HepG2 (cell line): ENCODE measurements around the gene MBNL3. TPM values are rescaled to one million over a fixed set of nuclear protein-coding genes. Genes with fewer than 3 reads are reported as not detected.

Experiments
- BRD4 ChIP-seq: sonication (generic); formaldehyde crosslinking; IDR thresholded peaks from 2 replicates; pipeline ENCODE4 v1.4.0; 2020; ENCODE audit warnings: missing genetic modification reagents
- CBFB ChIP-seq: sonication (generic); formaldehyde crosslinking; IDR thresholded peaks from 2 replicates; pipeline ENCODE4 v1.4.0; 2020; ENCODE audit warnings: missing genetic modification reagents
- CTCF ChIP-seq: sonication (generic); formaldehyde crosslinking; IDR thresholded peaks from 2 replicates; pipeline ENCODE4 v1.5.0; 2020; ENCODE audit warnings: mild to moderate bottlenecking, missing genetic modification reagents, moderate library complexity
- GABPA ChIP-seq, 2 experiments: IDR thresholded peaks; 2 replicates each; pipeline ENCODE4 v1.6.1; 2011 to 2016; ENCODE audit warnings: low read depth in 2 of 2, low read length in 1 of 2, missing biosample characterization in 1 of 2, missing genetic modification characterization in 1 of 2
- ISL2 ChIP-seq: sonication (generic); formaldehyde crosslinking; IDR thresholded peaks from 2 replicates; pipeline ENCODE4 v1.5.0; 2020; ENCODE audit warnings: missing genetic modification reagents
- KIAA2018 ChIP-seq: sonication (generic); formaldehyde crosslinking; IDR thresholded peaks from 2 replicates; pipeline ENCODE4 v1.5.0; 2020; ENCODE audit warnings: mild to moderate bottlenecking, missing genetic modification reagents, borderline replicate concordance
- ONECUT2 ChIP-seq: sonication (generic); formaldehyde crosslinking; IDR thresholded peaks from 2 replicates; pipeline ENCODE4 v1.4.0; 2020; ENCODE audit warnings: missing genetic modification reagents
- ZFP36L1 ChIP-seq: sonication (generic); formaldehyde crosslinking; IDR thresholded peaks from 2 replicates; pipeline ENCODE4 v1.8.0; 2022; ENCODE audit warnings: mild to moderate bottlenecking, missing genetic modification reagents, moderate library complexity
- ZNF256 ChIP-seq: sonication (generic); formaldehyde crosslinking; conservative IDR thresholded peaks from 2 replicates; pipeline ENCODE4 v1.4.0; 2020; ENCODE audit warnings: missing genetic modification reagents
- polyA plus RNA-seq, 8 experiments: library from polyadenylated mRNA; depleted of rRNA in 3 of 8; stranded (reverse) in 7 of 8; unstranded in 1 of 8; fragments of >200 nt; fragmentation: Illumina TruSeq in 4 of 8; extraction: Trizol in 4 of 8; gene quantifications; 2 replicates each; pipeline versions ENCODE4 v1.2.1 to v1.2.3, GENCODE V29; 2011 to 2016; ENCODE audit warnings: low read depth in 4 of 8, missing spikeins in 1 of 8, mixed read lengths in 1 of 8; ENCODE audit not compliant: insufficient read depth in 1 of 8
- total RNA-seq, 5 experiments: library from RNA; depleted of rRNA; stranded (reverse); fragments of >200 nt; fragmentation: Illumina TruSeq; extraction: Trizol; gene quantifications; 2 replicates each; pipeline ENCODE4 v1.2.3, GENCODE V29; 2016; ENCODE audit warnings: low read depth in 1 of 5
- TF ChIP-seq, protein P1 (sequence below): IDR thresholded peaks from 2 replicates; pipeline ENCODE4 v1.4.0; 2020; ENCODE audit warnings: mild to moderate bottlenecking, missing genetic modification reagents
- TF ChIP-seq, protein P2 (sequence below): sonication (generic); formaldehyde crosslinking; IDR thresholded peaks from 2 replicates; pipeline ENCODE4 v1.4.0; 2020; ENCODE audit warnings: missing genetic modification reagents, low read depth, mild to moderate bottlenecking, borderline replicate concordance
- TF ChIP-seq, protein P3 (sequence below): sonication (generic); formaldehyde crosslinking; IDR thresholded peaks from 2 replicates; pipeline ENCODE4 v1.4.0; 2020; ENCODE audit warnings: mild to moderate bottlenecking, missing genetic modification reagents

Gene MBNL3
- total and polyA plus RNA-seq, 2 of the 13 experiments (the other 11 are each of a cell fraction or from before 2014, with no cell fraction given): 155 to 257 TPM

GRCh38 chrX:132480581-132481203, 8.1 kb downstream of the MBNL3 start (continued):
- TF ChIP-seq CTCF (CRISPR knock-in tag) (no peak), BRD4 (CRISPR knock-in tag) (no peak), ISL2 (CRISPR knock-in tag) (no peak), ZNF256 (CRISPR knock-in tag) (no peak), ONECUT2 (CRISPR knock-in tag) (no peak), KIAA2018 (CRISPR knock-in tag) (no peak), GABPA (IDR thresholded peaks at IDR 0.05; ENCODE audit: low read depth, low read length) (no peak), GABPA (CRISPR knock-in tag; IDR thresholded peaks at IDR 0.05; ENCODE audit: low read depth) (0 out of 2 replicates have a peak, but pooled peaks have one; percentile 44), ZFP36L1 (CRISPR knock-in tag) (no peak), CBFB (0 out of 2 replicates have a peak, but pooled peaks have one; percentile 49)
- TF ChIP-seq, protein P1, sequence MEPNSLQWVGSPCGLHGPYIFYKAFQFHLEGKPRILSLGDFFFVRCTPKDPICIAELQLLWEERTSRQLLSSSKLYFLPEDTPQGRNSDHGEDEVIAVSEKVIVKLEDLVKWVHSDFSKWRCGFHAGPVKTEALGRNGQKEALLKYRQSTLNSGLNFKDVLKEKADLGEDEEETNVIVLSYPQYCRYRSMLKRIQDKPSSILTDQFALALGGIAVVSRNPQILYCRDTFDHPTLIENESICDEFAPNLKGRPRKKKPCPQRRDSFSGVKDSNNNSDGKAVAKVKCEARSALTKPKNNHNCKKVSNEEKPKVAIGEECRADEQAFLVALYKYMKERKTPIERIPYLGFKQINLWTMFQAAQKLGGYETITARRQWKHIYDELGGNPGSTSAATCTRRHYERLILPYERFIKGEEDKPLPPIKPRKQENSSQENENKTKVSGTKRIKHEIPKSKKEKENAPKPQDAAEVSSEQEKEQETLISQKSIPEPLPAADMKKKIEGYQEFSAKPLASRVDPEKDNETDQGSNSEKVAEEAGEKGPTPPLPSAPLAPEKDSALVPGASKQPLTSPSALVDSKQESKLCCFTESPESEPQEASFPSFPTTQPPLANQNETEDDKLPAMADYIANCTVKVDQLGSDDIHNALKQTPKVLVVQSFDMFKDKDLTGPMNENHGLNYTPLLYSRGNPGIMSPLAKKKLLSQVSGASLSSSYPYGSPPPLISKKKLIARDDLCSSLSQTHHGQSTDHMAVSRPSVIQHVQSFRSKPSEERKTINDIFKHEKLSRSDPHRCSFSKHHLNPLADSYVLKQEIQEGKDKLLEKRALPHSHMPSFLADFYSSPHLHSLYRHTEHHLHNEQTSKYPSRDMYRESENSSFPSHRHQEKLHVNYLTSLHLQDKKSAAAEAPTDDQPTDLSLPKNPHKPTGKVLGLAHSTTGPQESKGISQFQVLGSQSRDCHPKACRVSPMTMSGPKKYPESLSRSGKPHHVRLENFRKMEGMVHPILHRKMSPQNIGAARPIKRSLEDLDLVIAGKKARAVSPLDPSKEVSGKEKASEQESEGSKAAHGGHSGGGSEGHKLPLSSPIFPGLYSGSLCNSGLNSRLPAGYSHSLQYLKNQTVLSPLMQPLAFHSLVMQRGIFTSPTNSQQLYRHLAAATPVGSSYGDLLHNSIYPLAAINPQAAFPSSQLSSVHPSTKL (CRISPR knock-in tag): peak; percentile 60
- TF ChIP-seq, protein P2, sequence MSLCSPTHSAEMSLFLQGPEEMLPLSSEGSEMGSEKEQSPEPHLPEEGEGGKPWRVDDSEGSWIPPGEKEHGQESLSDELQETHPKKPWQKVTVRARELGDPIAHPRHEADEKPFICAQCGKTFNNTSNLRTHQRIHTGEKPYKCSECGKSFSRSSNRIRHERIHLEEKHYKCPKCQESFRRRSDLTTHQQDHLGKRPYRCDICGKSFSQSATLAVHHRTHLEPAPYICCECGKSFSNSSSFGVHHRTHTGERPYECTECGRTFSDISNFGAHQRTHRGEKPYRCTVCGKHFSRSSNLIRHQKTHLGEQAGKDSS (CRISPR knock-in tag): no peak
- TF ChIP-seq, protein P3, sequence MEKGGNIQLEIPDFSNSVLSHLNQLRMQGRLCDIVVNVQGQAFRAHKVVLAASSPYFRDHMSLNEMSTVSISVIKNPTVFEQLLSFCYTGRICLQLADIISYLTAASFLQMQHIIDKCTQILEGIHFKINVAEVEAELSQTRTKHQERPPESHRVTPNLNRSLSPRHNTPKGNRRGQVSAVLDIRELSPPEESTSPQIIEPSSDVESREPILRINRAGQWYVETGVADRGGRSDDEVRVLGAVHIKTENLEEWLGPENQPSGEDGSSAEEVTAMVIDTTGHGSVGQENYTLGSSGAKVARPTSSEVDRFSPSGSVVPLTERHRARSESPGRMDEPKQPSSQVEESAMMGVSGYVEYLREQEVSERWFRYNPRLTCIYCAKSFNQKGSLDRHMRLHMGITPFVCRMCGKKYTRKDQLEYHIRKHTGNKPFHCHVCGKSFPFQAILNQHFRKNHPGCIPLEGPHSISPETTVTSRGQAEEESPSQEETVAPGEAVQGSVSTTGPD (CRISPR knock-in tag): no peak
